Measurements from ENCODE around the gene OGG1.

Gene OGG1

DNA sequence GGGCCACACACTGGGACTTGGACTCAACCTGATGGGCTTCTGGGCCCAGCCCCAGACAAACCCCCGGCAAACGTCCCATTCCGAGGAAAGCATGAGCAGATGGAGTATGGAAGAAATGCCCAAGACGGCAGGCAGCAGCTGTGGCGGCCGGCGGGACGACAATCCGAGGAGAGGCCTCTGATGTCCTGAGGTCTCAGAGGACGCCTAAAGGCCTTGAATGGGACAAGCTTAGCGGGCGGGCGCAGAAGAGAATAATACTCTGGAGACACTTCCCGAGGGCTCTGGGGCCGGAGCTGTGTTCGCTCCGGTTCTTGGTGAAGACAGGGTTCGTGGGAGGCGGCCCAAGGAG is 482 bp upstream of the OGG1 start:
- TF ChIP-seq, protein P1, sequence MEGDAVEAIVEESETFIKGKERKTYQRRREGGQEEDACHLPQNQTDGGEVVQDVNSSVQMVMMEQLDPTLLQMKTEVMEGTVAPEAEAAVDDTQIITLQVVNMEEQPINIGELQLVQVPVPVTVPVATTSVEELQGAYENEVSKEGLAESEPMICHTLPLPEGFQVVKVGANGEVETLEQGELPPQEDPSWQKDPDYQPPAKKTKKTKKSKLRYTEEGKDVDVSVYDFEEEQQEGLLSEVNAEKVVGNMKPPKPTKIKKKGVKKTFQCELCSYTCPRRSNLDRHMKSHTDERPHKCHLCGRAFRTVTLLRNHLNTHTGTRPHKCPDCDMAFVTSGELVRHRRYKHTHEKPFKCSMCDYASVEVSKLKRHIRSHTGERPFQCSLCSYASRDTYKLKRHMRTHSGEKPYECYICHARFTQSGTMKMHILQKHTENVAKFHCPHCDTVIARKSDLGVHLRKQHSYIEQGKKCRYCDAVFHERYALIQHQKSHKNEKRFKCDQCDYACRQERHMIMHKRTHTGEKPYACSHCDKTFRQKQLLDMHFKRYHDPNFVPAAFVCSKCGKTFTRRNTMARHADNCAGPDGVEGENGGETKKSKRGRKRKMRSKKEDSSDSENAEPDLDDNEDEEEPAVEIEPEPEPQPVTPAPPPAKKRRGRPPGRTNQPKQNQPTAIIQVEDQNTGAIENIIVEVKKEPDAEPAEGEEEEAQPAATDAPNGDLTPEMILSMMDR (conservative IDR thresholded peaks at IDR 0.05) = no peak
- peak overlapping the region; percentile 91 for H3K27ac ChIP-seq

DNA sequence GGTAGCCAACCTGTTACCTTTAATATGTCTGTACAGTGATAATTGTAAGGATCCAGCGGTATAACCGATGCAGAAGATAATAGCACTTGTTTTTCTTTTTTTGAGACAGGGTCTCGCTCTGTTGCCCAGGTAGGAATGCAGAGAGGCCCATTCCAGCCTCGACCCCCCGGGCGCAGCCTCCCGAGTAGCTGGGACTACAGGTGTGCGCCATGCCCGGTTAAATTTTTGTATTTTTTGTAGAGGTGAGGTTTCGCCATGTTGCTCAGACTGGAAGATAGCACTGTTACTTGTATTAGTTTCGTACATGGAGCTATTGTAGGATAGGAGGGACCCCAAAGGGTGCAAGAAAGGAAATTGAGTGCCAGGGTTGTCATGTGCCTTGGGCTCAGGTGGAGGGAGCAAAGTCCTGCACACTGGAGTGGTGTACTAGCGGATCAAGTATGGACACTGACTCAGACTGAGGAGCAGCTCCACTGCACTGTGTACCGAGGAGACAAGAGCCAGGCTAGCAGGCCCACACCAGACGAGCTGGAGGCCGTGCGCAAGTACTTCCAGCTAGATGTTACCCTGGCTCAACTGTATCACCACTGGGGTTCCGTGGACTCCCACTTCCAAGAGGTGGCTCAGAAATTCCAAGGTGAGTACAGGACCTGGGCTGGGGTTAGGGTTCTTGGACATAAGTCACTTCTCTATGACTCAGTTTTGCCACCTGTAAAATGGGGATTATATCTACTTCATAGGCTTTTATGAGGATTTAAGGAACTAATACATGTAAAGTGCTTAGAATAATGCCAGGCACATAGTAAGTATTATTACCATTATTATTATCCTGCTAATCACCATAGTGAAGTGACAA is 1.0 kb downstream of the OGG1 start:
- TF ChIP-seq, protein P1 (conservative IDR thresholded peaks at IDR 0.05) = no peak

DNA sequence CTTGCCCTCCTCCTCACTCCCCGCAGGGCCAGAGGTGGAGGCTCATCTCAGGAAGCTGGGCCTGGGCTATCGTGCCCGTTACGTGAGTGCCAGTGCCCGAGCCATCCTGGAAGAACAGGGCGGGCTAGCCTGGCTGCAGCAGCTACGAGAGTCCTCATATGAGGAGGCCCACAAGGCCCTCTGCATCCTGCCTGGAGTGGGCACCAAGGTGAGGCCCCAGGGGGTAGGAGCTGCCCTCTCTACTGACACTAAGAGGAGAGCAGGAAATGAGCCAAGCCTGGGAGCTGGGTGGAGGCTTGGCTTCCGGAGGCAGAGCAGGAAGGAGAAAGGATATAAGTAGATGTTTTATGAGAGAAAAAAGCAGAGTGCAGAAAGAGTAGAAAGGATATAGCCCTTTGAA is 4.9 kb downstream of the OGG1 start:
- TF ChIP-seq, protein P1 (conservative IDR thresholded peaks at IDR 0.05) = no peak
- peak overlapping the region; percentile 51 for H3K27ac ChIP-seq

More for the DNA sequence above, 1.0 kb downstream of the OGG1 start:
- peak overlapping the region; percentile 91 for H3K27ac ChIP-seq

DNA sequence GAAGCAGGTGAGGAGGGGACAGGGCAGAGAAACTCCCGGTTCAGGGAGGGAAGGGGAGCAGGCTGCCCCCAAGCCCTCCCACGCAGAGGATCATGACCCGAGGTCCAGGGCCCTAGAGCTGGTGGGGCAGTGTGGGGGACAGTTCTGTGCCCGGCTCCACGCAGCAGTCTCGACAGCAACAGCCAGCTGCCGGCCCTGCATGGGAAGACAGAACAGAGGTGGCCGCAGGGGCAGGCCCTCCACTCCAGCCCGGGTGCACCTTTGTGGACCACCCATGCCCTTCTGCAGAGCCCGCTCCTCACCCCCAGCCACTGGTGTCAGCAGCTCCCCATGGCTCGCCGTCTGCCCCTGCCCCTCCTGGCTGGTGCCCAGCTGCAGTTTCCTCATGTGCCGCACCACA is 7.7 kb downstream of the OGG1 start:
- TF ChIP-seq, protein P1 (conservative IDR thresholded peaks at IDR 0.05) = no peak
- no peak overlapping the region for H3K27ac ChIP-seq

DNA sequence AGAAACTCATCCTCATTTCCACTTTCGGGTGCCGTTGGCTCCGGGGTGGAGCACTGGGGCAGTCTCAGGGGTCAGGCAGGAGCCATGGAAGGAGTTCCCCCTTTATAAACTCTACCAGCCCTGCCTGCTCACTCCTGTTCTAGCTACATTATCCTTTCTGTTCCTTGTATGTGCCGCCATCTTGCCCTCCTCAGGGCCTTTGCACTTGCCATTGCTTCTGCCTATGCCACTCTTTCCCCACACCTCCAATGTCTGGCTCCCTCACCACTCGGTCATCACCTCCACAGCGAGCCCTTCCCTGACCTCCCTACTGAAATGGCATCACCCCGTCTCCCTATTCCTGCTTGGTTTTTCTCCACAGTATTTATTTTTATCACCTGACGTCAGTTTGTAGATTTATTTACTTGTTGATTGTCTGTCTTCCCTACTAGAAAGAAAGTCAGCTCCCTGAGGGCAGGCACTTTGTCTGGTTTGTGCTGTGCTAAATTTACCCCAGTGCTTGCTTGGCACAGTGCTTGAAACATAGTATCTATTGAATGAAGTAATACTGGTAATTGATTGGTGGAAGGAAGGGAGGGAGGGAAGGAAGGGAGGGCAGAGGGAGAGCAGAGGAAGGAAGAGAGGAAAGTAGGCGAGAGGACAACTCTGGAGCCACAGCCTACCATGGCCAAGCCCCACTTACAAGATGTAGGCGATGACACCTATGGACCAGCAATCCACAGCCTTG is 11.2 kb downstream of the OGG1 start:
- TF ChIP-seq, protein P1 (conservative IDR thresholded peaks at IDR 0.05) = no peak

DNA sequence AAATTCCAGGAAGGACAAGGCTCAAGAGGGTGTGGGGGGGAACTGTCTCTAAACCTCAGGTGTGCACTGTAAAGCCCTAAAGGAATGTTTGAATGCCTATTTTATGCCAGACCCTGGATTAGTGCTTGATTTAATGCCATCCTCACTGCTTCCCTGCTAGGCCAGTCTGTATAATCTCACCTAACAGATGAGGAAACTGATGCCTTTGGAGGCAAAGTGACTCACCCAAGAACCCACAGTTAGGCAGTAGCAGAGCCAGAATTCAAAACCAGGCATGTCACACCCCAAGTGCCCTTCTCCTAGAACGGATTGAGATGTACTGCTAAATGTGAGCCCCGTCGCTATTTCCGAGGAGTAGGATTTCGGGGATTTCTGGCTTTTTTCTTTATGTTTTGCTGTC is 12.2 kb downstream of the OGG1 start:
- H3K27ac ChIP-seq = no peak overlapping the region
- TF ChIP-seq, protein P1 (conservative IDR thresholded peaks at IDR 0.05) = no peak

More for the DNA sequence above, 11.2 kb downstream of the OGG1 start:
- no peak overlapping the region for H3K27ac ChIP-seq

DNA sequence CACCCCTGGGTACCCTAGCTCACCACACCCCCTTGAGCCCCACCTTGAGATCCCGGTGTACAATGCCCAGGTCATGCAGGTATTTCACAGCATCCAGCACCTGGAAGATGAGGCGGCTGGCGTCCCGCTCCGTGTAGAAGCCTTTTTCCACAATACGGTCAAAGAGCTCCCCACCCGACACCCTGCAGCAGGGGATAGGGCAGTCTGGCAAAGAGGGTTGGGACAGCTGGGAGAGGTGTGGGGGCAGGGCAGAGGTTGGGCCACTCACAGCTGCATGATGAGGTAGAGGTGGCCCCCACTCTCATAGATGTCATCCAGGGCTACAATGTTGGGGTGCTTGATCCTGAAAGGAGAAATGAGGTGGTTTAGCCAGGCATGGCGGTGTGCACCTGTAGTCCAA is 13.1 kb downstream of the OGG1 start:
- TF ChIP-seq, protein P1 (conservative IDR thresholded peaks at IDR 0.05) = no peak
- H3K27ac ChIP-seq = no peak overlapping the region
